ENCODE data around the gene NKX1-2. TPM values are rescaled to one million over a fixed set of nuclear protein-coding genes. Genes with fewer than 3 reads are reported as not detected.

NKX1-2 gene
- total and polyA plus RNA-seq, 2 of the 8 experiments (the other 6 are each of a cell fraction or from before 2014, with no cell fraction given): 12.7 to 34.9 TPM

- no peak for TF ChIP-seq POU5F1 (IDR thresholded peaks at IDR 0.05; ENCODE audit: low read depth, low read length)
- TF ChIP-seq POLR2A (IDR thresholded peaks at IDR 0.05; ENCODE audit: control extremely low read depth in 1 of 2, low read depth in 2 of 2, low read length in 2 of 2): no peak
Observed at GRCh38 chr10:124496150-124496549, 46.3 kb upstream of the NKX1-2 start (continued).

Measured in H1 (cell line).